T47D (cell line): ENCODE results near the gene ITPRIP.

Experiments used
- DNase-seq, 2 experiments: peaks; one replicate each; pipeline versions ENCODE4 v3.0.0 to v3.0.0-alpha.2; 2011 to 2012; ENCODE audit warnings: low read depth in 1 of 2, low spot score in 1 of 2
- JUND ChIP-seq: IDR thresholded peaks from 2 replicates; pipeline ENCODE4 v1.6.1; 2012; ENCODE audit warnings: low read depth
- in situ Hi-C: cut with HindIII; loops from 2 replicates; pipeline ENCODE4 v1.10.0; 2016; ENCODE audit warnings: low sequenced_read_pairs, low pct_unique_long_range_greater_than_20kb

The ITPRIP gene

GRCh38 chr10:104296687-104297436, 41.4 kb downstream of the ITPRIP start:
- no peak for TF ChIP-seq JUND
- no peak for DNase-seq
- in situ Hi-C loops, result no loop called here

GRCh38 chr10:104293781-104294321, 44.4 kb downstream of the ITPRIP start:
- TF ChIP-seq JUND, result no peak
- in situ Hi-C loops, result no loop called here
- DNase-seq, result no peak

GRCh38 chr10:104293011-104293410, 45.3 kb downstream of the ITPRIP start:
- no peak for TF ChIP-seq JUND
- in situ Hi-C loops, result no loop called here
- no peak for DNase-seq

GRCh38 chr10:104291439-104291951, 46.8 kb downstream of the ITPRIP start:
- no peak for TF ChIP-seq JUND
- in situ Hi-C loops, result no loop called here
- DNase-seq, result peak; percentile 56 to 86

GRCh38 chr10:104288355-104288754, 49.9 kb downstream of the ITPRIP start:
- in situ Hi-C loops, result no loop called here
- TF ChIP-seq JUND, result no peak
- DNase-seq, result peak in 1 of 2 experiments; percentile 48

- DNase-seq, result no peak
- TF ChIP-seq JUND, result no peak
- in situ Hi-C loops, result no loop called here
These were observed 51.3 kb downstream of the ITPRIP start for GRCh38 chr10:104286939-104287338.

GRCh38 chr10:104284846-104285245, 53.4 kb downstream of the ITPRIP start:
- no peak for DNase-seq
- in situ Hi-C loops, result no loop called here
- no peak for TF ChIP-seq JUND

GRCh38 chr10:104281694-104282093, 56.6 kb downstream of the ITPRIP start:
- in situ Hi-C loops, result no loop called here
- no peak for TF ChIP-seq JUND
- no peak for DNase-seq

GRCh38 chr10:104279550-104280259, 58.6 kb downstream of the ITPRIP start:
- in situ Hi-C loops, result no loop called here
- DNase-seq, result no peak
- no peak for TF ChIP-seq JUND

GRCh38 chr10:104277785-104278184, 60.5 kb downstream of the ITPRIP start:
- TF ChIP-seq JUND, result no peak
- DNase-seq, result peak in 1 of 2 experiments; percentile 45
- in situ Hi-C loops, result no loop called here

- no peak for TF ChIP-seq JUND
- DNase-seq, result no peak
- in situ Hi-C loops, result no loop called here
These were observed 62.1 kb downstream of the ITPRIP start for GRCh38 chr10:104276192-104276591.

- peak; percentile 61 to 69 for DNase-seq
- no peak for TF ChIP-seq JUND
- in situ Hi-C loops, result no loop called here
These were observed 63.2 kb downstream of the ITPRIP start for GRCh38 chr10:104274762-104275721.
